Parathyroid adenoma (tissue), 2 donors: ENCODE measurements around the gene RGS19.

Experiments
- H2AFZ ChIP-seq: fragments of 300-600 bp; sonication (generic); one replicate; pipeline ENCODE4 v1.7.0; 2017; ENCODE audit warnings: antibody characterized with exemption, mild to moderate bottlenecking
- H3K27ac ChIP-seq: fragments of 300-600 bp; sonication (generic); one replicate; pipeline ENCODE4 v1.7.0; 2017
- H3K27me3 ChIP-seq: fragments of 300-600 bp; sonication (generic); one replicate; pipeline ENCODE4 v1.7.0; 2017; ENCODE audit warnings: low read length; ENCODE audit not compliant: control insufficient read depth, insufficient read depth
- H3K36me3 ChIP-seq: fragments of 300-600 bp; sonication (generic); one replicate; pipeline ENCODE4 v1.7.0; 2017; ENCODE audit warnings: low read length; ENCODE audit not compliant: control insufficient read depth, insufficient read depth
- H3K4me1 ChIP-seq: fragments of 300-600 bp; sonication (generic); one replicate; pipeline ENCODE4 v1.7.0; 2017; ENCODE audit warnings: control low read depth
- H3K4me2 ChIP-seq: fragments of 300-600 bp; sonication (generic); one replicate; pipeline ENCODE4 v1.7.0; 2017; ENCODE audit warnings: low read length
- H3K4me3 ChIP-seq: fragments of 300-600 bp; sonication (generic); one replicate; pipeline ENCODE4 v1.7.0; 2017; ENCODE audit warnings: low read depth, low read length
- H3K79me2 ChIP-seq: fragments of 300-600 bp; sonication (generic); one replicate; pipeline ENCODE4 v1.7.0; 2017; ENCODE audit warnings: control low read depth
- H3K9ac ChIP-seq: fragments of 300-600 bp; sonication (generic); one replicate; pipeline ENCODE4 v1.7.0; 2017; ENCODE audit warnings: mild to moderate bottlenecking
- H3K9me3 ChIP-seq: fragments of 300-600 bp; sonication (generic); one replicate; pipeline ENCODE4 v1.7.0; 2017; ENCODE audit warnings: low read length; ENCODE audit not compliant: control insufficient read depth
- CTCF ChIP-seq: fragments of 300-600 bp; sonication (generic); IDR thresholded peaks from one replicate; pipeline ENCODE4 v1.7.0; 2017; ENCODE audit warnings: antibody characterized with exemption, mild to moderate bottlenecking
- donor health status: primary hyperparathyroidism.

RGS19 gene

GRCh38 chr20:64067733-64068307, 11.5 kb downstream of the RGS19 start:
- H3K27ac ChIP-seq: no peak overlapping the region
- H3K9me3 ChIP-seq: no peaks in the 10 kb centered on the region
- no peak overlapping the region for H3K4me3 ChIP-seq
- no peaks in the 10 kb centered on the region for H3K27me3 ChIP-seq
- peaks cover 5% of the 10 kb centered on the region for H3K79me2 ChIP-seq
- H3K4me2 ChIP-seq: no peak overlapping the region
- peaks cover 16% of the 10 kb centered on the region for H3K4me1 ChIP-seq
- no peak overlapping the region for H3K9ac ChIP-seq
- H3K36me3 ChIP-seq: no peaks in the 10 kb centered on the region
- H2AFZ ChIP-seq: no peak overlapping the region
- TF ChIP-seq CTCF: no peak

- Histone ChIP-seq H3K27ac (no peak overlapping the region), H3K79me2 (peaks cover 5% of the 10 kb centered on the region), H3K4me1 (peaks cover 18% of the 10 kb centered on the region), H3K9me3 (no peaks in the 10 kb centered on the region), H3K4me3 (no peak overlapping the region), H3K27me3 (no peaks in the 10 kb centered on the region), H3K4me2 (no peak overlapping the region), H3K36me3 (no peaks in the 10 kb centered on the region), H3K9ac (no peak overlapping the region), H2AFZ (no peak overlapping the region)
- TF ChIP-seq CTCF: no peak
Measured at GRCh38 chr20:64067005-64067632, 12.2 kb downstream of the RGS19 start.

GRCh38 chr20:64065974-64066343, 13.4 kb downstream of the RGS19 start:
- Histone ChIP-seq H3K27me3 (no peaks in the 10 kb centered on the region), H3K27ac (no peak overlapping the region), H3K9me3 (no peaks in the 10 kb centered on the region), H3K9ac (no peak overlapping the region), H3K36me3 (no peaks in the 10 kb centered on the region), H3K4me3 (no peak overlapping the region), H3K4me1 (peaks cover 20% of the 10 kb centered on the region), H3K4me2 (no peak overlapping the region), H3K79me2 (peaks cover 5% of the 10 kb centered on the region), H2AFZ (no peak overlapping the region)
- no peak for TF ChIP-seq CTCF

GRCh38 chr20:64065062-64065973, 14.0 kb downstream of the RGS19 start:
- no peaks in the 10 kb centered on the region for H3K9me3 ChIP-seq
- no peak overlapping the region for H3K4me2 ChIP-seq
- H3K4me3 ChIP-seq: no peak overlapping the region
- H3K27me3 ChIP-seq: no peaks in the 10 kb centered on the region
- H3K36me3 ChIP-seq: no peaks in the 10 kb centered on the region
- TF ChIP-seq CTCF: no peak
- H2AFZ ChIP-seq: no peak overlapping the region
- peaks cover 20% of the 10 kb centered on the region for H3K4me1 ChIP-seq
- H3K79me2 ChIP-seq: peaks cover 5% of the 10 kb centered on the region
- H3K27ac ChIP-seq: no peak overlapping the region
- H3K9ac ChIP-seq: no peak overlapping the region
